ENCODE measurements around the gene ARHGAP26. TPM values are rescaled to one million over a fixed set of nuclear protein-coding genes. Genes with fewer than 3 reads are reported as not detected.

Gene ARHGAP26
- total RNA-seq, 2 experiments from 2014 or later, result 12.8 to 15.4 TPM

- H3K4me1 Mint-ChIP-seq, result no peaks in the 10 kb centered on the region
- no peak overlapping the region for H3K4me3 Mint-ChIP-seq
- H3K9me3 Mint-ChIP-seq (ENCODE audit: low read depth), result no peaks in the 10 kb centered on the region
- ChIA-PET POLR2A (no interaction called here), CTCF (no interaction called here)
- no peaks in the 10 kb centered on the region for H3K27me3 Mint-ChIP-seq
- H3K27ac Mint-ChIP-seq, result no peak overlapping the region
- intact Hi-C loops (cut with DNase I, micrococcal nuclease), result no loop called here
- no peak for DNase-seq
- ATAC-seq, result no peak
- no peaks in the 10 kb centered on the region for H3K36me3 Mint-ChIP-seq (ENCODE audit: low read depth)
Measured at GRCh38 chr5:143254819-143255218, 484.6 kb downstream of the ARHGAP26 start.

DNA sequence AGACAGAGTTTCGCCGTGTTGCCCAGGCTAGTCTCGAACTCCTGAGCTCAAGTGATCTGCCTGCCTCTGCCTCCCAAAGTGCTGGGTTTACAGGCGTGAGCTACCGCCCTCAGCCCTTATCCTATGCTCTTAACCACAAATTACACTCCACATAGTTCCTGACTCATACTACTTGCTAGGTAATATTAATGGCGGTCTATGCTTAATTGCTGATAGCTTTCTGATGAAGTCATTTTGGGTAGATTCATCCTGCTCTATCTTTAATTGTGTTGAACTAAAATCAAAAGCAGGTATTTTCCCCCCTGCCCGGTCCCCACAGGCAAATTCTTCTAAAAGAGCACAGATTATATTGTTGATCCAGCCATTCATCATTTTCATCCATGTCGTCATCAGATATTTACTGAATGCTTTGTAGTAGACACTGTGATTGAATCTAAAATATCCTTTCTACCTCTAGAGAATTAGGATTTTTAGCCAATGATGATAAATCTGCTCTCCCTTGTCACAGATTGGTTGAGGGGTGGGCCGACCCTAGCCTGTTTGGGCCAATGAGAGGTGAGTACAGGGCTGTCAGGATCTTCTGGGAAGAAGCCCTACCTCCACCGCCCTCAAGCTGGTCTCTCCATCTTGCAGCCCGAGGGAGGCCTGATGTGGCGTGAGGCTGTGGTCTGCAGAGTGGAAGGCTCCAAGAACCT is 488.5 kb downstream of the ARHGAP26 start:
- intact Hi-C loops (cut with DNase I, micrococcal nuclease), result no loop called here
- ChIA-PET POLR2A (no interaction called here), CTCF (no interaction called here)
- no peak overlapping the region for H3K4me3 Mint-ChIP-seq
- H3K9me3 Mint-ChIP-seq (ENCODE audit: low read depth), result peaks cover 3% of the 10 kb centered on the region
- peaks cover 19% of the 10 kb centered on the region for H3K4me1 Mint-ChIP-seq
- no peak for ATAC-seq
- H3K27me3 Mint-ChIP-seq, result no peaks in the 10 kb centered on the region
- peak overlapping the region; percentile 51 for H3K27ac Mint-ChIP-seq
- no peaks in the 10 kb centered on the region for H3K36me3 Mint-ChIP-seq (ENCODE audit: low read depth)
- no peak for DNase-seq

- intact Hi-C loops (cut with DNase I, micrococcal nuclease), result no loop called here
- ATAC-seq, result no peak
- H3K4me3 Mint-ChIP-seq, result no peak overlapping the region
- H3K9me3 Mint-ChIP-seq (ENCODE audit: low read depth), result peaks cover 3% of the 10 kb centered on the region
- ChIA-PET CTCF (no interaction called here), POLR2A (no interaction called here)
- no peak overlapping the region for H3K27ac Mint-ChIP-seq
- H3K27me3 Mint-ChIP-seq, result no peaks in the 10 kb centered on the region
- H3K4me1 Mint-ChIP-seq, result peaks cover 19% of the 10 kb centered on the region
- no peak for DNase-seq
- no peaks in the 10 kb centered on the region for H3K36me3 Mint-ChIP-seq (ENCODE audit: low read depth)
Measured at GRCh38 chr5:143259254-143259605, 489.1 kb downstream of the ARHGAP26 start.

DNA sequence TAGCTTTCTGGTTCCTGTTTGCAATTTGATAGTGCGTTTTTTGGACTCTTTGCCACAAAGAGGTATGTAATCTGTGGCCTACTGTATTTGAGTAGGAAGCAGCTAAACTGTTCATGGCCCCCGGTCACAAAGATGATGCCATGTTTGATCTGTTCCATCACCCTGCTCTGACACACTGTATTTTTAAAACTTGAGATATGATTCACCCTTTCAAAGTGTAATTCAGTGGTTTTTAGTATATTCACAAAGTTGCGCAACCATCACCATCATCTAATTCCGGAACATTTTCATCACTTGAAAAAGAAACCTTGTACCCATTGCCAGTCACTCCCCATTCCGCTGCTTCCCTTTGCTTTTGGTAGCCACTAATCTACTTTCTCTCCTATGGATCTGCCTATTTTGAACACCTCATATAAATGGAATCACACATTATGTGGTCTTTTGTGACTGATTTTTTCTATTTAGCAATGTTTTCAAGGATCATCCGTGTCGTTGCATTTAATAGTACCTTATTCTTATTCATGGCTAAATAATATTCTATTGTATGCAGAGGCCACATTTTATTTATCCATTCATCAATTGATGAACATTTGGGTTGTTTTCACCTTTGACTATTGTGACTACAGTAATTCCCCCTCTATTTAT is 491.7 kb downstream of the ARHGAP26 start:
- H3K4me3 Mint-ChIP-seq, result no peak overlapping the region
- CTCF ChIA-PET, result no interaction called here
- intact Hi-C loops (cut with DNase I, micrococcal nuclease), result no loop called here
- DNase-seq (peak; percentile 55), ATAC-seq (peak; percentile 93)
- no peaks in the 10 kb centered on the region for H3K36me3 Mint-ChIP-seq (ENCODE audit: low read depth)
- H3K27me3 Mint-ChIP-seq, result no peaks in the 10 kb centered on the region
- POLR2A ChIA-PET, result no interaction called here
- peaks cover 18% of the 10 kb centered on the region for H3K9me3 Mint-ChIP-seq (ENCODE audit: low read depth)
- peak overlapping the region; percentile 64 for H3K27ac Mint-ChIP-seq
- H3K4me1 Mint-ChIP-seq, result peaks cover 19% of the 10 kb centered on the region

- Mint-ChIP-seq H3K4me1 (peaks cover 19% of the 10 kb centered on the region), H3K9me3 (ENCODE audit: low read depth) (peaks cover 21% of the 10 kb centered on the region), H3K27me3 (no peaks in the 10 kb centered on the region), H3K4me3 (no peak overlapping the region), H3K27ac (peak overlapping the region; percentile 10), H3K36me3 (ENCODE audit: low read depth) (peaks cover under 1% of the 10 kb centered on the region)
- intact Hi-C loops (cut with DNase I, micrococcal nuclease), result no loop called here
- ATAC-seq (peak; percentile 43), DNase-seq (no peak)
- ChIA-PET POLR2A (no interaction called here), CTCF (no interaction called here)
Measured at GRCh38 chr5:143262393-143263174, 492.4 kb downstream of the ARHGAP26 start.

DNA sequence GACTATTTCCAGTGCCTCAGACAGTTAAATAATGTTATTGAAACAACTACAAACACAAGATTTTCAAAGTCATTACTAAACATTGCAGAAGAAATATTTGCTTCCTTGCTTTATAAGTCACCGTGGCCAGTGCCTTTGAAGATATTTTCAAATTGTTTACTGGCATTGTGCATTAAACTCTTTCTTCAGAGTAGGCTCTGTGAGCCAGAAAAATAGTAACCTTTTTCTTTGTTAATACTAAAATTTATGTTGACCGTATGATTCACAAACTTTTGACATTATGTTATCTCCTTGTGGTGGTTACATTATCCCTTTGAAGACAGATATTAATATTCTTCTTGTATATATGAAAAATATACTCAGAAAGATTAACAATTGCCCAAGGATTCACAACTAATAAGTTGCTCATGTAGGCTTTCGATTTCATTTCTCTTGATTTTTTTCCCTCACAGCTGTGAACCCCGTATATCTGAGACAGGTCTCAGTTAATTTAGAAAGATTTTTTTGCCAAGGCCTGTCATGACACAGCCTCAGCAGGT is 493.2 kb downstream of the ARHGAP26 start:
- peaks cover 19% of the 10 kb centered on the region for H3K4me1 Mint-ChIP-seq
- ATAC-seq (no peak), DNase-seq (no peak)
- H3K9me3 Mint-ChIP-seq (ENCODE audit: low read depth), result peaks cover 28% of the 10 kb centered on the region
- ChIA-PET POLR2A (no interaction called here), CTCF (no interaction called here)
- no peak overlapping the region for H3K4me3 Mint-ChIP-seq
- intact Hi-C loops (cut with DNase I, micrococcal nuclease), result no loop called here
- no peak overlapping the region for H3K27ac Mint-ChIP-seq
- peaks cover 3% of the 10 kb centered on the region for H3K36me3 Mint-ChIP-seq (ENCODE audit: low read depth)
- H3K27me3 Mint-ChIP-seq, result no peaks in the 10 kb centered on the region

- Mint-ChIP-seq H3K9me3 (ENCODE audit: low read depth) (peaks cover 31% of the 10 kb centered on the region), H3K27ac (no peak overlapping the region), H3K4me3 (no peak overlapping the region), H3K36me3 (ENCODE audit: low read depth) (peaks cover 3% of the 10 kb centered on the region), H3K27me3 (no peaks in the 10 kb centered on the region), H3K4me1 (peaks cover 17% of the 10 kb centered on the region)
- intact Hi-C loops (cut with DNase I, micrococcal nuclease), result no loop called here
- no peak for ATAC-seq
- CTCF ChIA-PET, result no interaction called here
- POLR2A ChIA-PET, result no interaction called here
- no peak for DNase-seq
Measured at GRCh38 chr5:143265995-143266394, 495.8 kb downstream of the ARHGAP26 start.

- H3K27me3 Mint-ChIP-seq, result no peaks in the 10 kb centered on the region
- ChIA-PET POLR2A (no interaction called here), CTCF (no interaction called here)
- ATAC-seq, result no peak
- intact Hi-C loops (cut with DNase I, micrococcal nuclease), result no loop called here
- H3K4me3 Mint-ChIP-seq, result no peak overlapping the region
- H3K27ac Mint-ChIP-seq, result no peak overlapping the region
- no peak for DNase-seq
- H3K36me3 Mint-ChIP-seq (ENCODE audit: low read depth), result peaks cover 3% of the 10 kb centered on the region
- peaks cover 6% of the 10 kb centered on the region for H3K4me1 Mint-ChIP-seq
- peaks cover 30% of the 10 kb centered on the region for H3K9me3 Mint-ChIP-seq (ENCODE audit: low read depth)
Measured at GRCh38 chr5:143267186-143267585, 497.0 kb downstream of the ARHGAP26 start.

- intact Hi-C loops (cut with DNase I, micrococcal nuclease), result no loop called here
- ATAC-seq (no peak), DNase-seq (no peak)
- H3K27ac Mint-ChIP-seq, result no peak overlapping the region
- no peaks in the 10 kb centered on the region for H3K4me1 Mint-ChIP-seq
- ChIA-PET CTCF (no interaction called here), POLR2A (no interaction called here)
- H3K4me3 Mint-ChIP-seq, result no peak overlapping the region
- no peaks in the 10 kb centered on the region for H3K27me3 Mint-ChIP-seq
- H3K9me3 Mint-ChIP-seq (ENCODE audit: low read depth), result peaks cover 30% of the 10 kb centered on the region
- peaks cover 3% of the 10 kb centered on the region for H3K36me3 Mint-ChIP-seq (ENCODE audit: low read depth)
Measured at GRCh38 chr5:143268388-143268787, 498.2 kb downstream of the ARHGAP26 start.

GRCh38 chr5:143271431-143271830 is 501.3 kb downstream of the ARHGAP26 start:
- H3K27ac Mint-ChIP-seq, result no peak overlapping the region
- POLR2A ChIA-PET, result no interaction called here

DNA sequence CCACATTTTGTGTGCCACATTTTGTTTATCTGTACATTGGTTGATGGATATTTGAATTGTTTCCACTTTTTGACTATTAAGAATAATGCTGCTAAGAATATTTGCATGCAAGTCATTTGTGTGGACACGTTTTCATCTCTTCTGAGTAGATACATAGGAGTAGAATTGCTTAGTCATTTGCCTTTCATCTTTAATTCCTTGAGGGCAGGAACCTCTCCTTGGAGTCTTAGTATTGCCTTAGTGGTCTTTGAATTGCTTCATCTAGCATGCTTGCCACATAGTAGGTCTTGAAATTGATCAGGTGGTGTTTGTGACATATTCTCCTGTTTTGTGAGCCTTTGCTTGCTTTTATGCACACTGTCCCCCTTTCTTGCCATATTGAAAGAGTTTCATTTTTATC is 504.8 kb downstream of the ARHGAP26 start:
- intact Hi-C loops (cut with DNase I, micrococcal nuclease), result no loop called here
- no peak overlapping the region for H3K4me3 Mint-ChIP-seq

More at GRCh38 chr5:143271431-143271830, 501.3 kb downstream of the ARHGAP26 start:
- DNase-seq (no peak), ATAC-seq (no peak)
- Mint-ChIP-seq H3K36me3 (ENCODE audit: low read depth) (peaks cover 8% of the 10 kb centered on the region), H3K4me1 (no peaks in the 10 kb centered on the region), H3K27me3 (no peaks in the 10 kb centered on the region), H3K4me3 (no peak overlapping the region), H3K9me3 (ENCODE audit: low read depth) (peaks cover 18% of the 10 kb centered on the region)
- CTCF ChIA-PET, result interaction anchor here (1.3 kb wide), 1 partner anchor 11 kb away, joined by 3 read pairs; no protein-coding TSS in a partner anchor
- intact Hi-C loops (cut with DNase I, micrococcal nuclease), result no loop called here

More for the DNA sequence above, 504.8 kb downstream of the ARHGAP26 start:
- H3K36me3 Mint-ChIP-seq (ENCODE audit: low read depth), result peaks cover 9% of the 10 kb centered on the region
- POLR2A ChIA-PET, result no interaction called here
- H3K4me1 Mint-ChIP-seq, result no peaks in the 10 kb centered on the region
- H3K27me3 Mint-ChIP-seq, result no peaks in the 10 kb centered on the region
- CTCF ChIA-PET, result no interaction called here
- peaks cover 2% of the 10 kb centered on the region for H3K9me3 Mint-ChIP-seq (ENCODE audit: low read depth)
- H3K27ac Mint-ChIP-seq, result peak overlapping the region; percentile 20
- no peak for ATAC-seq
- DNase-seq, result no peak
